Measurements from ENCODE around the gene CFAP46.

DNA sequence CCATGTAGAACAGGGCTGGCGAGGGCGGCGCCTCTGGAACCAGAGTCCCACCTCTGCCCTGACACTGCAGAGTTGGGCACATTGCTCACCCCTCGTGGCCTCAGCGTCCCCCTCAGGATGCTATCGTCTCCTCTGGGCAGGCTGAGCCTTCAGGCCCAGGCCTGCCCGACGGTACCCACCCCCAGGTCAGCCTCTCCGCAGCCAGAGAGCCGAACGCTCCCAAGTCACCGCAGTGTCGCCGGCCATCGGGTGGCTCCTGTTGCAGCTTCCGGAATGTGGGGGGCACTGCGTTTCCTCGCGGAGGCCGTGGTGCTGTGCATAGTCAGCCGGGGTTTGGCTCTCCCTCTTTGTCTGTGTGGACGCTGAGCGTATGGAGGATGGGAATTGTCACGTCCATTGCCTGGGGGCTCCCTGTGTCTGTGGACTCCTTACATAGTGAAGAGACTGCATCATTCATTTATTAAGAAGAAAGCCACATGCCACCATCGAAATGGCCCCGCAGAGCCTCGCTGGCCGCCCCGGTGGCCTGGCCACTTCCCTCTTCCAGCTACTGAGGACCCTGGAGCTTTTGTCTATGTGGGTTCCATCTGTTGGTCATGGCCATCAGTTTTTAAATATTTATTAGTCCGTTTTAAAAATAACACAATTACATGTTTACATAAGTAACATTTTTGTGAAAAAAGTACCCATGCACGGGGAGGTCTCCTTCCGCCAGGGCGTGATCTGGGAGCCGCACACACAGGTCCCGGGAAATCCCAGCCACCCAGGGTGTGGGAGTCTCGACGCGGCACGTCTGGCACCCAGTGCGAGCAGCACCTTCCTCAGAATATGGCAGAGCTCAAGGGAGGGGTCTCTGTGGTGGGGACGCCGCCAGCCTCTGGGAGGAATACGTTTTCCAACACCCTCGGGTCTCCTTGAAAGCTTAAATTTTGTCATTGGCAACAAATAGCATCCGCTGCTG lies 172.0 kb downstream of the CFAP46 start:
- TF ChIP-seq, protein P1, sequence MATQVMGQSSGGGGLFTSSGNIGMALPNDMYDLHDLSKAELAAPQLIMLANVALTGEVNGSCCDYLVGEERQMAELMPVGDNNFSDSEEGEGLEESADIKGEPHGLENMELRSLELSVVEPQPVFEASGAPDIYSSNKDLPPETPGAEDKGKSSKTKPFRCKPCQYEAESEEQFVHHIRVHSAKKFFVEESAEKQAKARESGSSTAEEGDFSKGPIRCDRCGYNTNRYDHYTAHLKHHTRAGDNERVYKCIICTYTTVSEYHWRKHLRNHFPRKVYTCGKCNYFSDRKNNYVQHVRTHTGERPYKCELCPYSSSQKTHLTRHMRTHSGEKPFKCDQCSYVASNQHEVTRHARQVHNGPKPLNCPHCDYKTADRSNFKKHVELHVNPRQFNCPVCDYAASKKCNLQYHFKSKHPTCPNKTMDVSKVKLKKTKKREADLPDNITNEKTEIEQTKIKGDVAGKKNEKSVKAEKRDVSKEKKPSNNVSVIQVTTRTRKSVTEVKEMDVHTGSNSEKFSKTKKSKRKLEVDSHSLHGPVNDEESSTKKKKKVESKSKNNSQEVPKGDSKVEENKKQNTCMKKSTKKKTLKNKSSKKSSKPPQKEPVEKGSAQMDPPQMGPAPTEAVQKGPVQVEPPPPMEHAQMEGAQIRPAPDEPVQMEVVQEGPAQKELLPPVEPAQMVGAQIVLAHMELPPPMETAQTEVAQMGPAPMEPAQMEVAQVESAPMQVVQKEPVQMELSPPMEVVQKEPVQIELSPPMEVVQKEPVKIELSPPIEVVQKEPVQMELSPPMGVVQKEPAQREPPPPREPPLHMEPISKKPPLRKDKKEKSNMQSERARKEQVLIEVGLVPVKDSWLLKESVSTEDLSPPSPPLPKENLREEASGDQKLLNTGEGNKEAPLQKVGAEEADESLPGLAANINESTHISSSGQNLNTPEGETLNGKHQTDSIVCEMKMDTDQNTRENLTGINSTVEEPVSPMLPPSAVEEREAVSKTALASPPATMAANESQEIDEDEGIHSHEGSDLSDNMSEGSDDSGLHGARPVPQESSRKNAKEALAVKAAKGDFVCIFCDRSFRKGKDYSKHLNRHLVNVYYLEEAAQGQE (IDR thresholded peaks at IDR 0.05; ENCODE audit: borderline replicate concordance): no peak
- TF ChIP-seq, protein P2, sequence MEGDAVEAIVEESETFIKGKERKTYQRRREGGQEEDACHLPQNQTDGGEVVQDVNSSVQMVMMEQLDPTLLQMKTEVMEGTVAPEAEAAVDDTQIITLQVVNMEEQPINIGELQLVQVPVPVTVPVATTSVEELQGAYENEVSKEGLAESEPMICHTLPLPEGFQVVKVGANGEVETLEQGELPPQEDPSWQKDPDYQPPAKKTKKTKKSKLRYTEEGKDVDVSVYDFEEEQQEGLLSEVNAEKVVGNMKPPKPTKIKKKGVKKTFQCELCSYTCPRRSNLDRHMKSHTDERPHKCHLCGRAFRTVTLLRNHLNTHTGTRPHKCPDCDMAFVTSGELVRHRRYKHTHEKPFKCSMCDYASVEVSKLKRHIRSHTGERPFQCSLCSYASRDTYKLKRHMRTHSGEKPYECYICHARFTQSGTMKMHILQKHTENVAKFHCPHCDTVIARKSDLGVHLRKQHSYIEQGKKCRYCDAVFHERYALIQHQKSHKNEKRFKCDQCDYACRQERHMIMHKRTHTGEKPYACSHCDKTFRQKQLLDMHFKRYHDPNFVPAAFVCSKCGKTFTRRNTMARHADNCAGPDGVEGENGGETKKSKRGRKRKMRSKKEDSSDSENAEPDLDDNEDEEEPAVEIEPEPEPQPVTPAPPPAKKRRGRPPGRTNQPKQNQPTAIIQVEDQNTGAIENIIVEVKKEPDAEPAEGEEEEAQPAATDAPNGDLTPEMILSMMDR (IDR thresholded peaks at IDR 0.05; ENCODE audit: poor library complexity, severe bottlenecking): no peak
- TF ChIP-seq POLR2AphosphoS5 (IDR thresholded peaks at IDR 0.05) (no peak), EZH2 (IDR thresholded peaks at IDR 0.05; ENCODE audit: borderline replicate concordance, insufficient read depth, low read length, poor library complexity, severe bottlenecking) (no peak)

All from neural cell (in vitro differentiated cells).